Panc1 (cell line): ENCODE data around the gene SLC25A46. TPM values are rescaled to one million over a fixed set of nuclear protein-coding genes. Genes with fewer than 3 reads are reported as not detected.

Experiments
- ATAC-seq: fragments of 200-7000 bp; cut with Tn5 transposase; 2 replicates; pipeline ENCODE4 v1.9.1; 2020; ENCODE audit warnings: mild to moderate bottlenecking, moderate library complexity
- BruUV-seq: library from RNA; stranded (reverse); fragments of 400-500 nt; replicated peaks from 2 replicates; lab custom pipeline; 2021; lab: Mats Ljungman, UMichigan
- CTCF ChIA-PET: fragments of 300-600 bp; sonication (Branson Sonifier 250); formaldehyde crosslinking; loops from one replicate; lab custom pipeline; 2022; ENCODE audit warnings: antibody characterized with exemption; lab: Charles Lee
- POLR2A ChIA-PET: fragments of 300-600 bp; sonication (Branson Sonifier 250); formaldehyde crosslinking; loops from one replicate; lab custom pipeline; 2022; ENCODE audit warnings: antibody characterized with exemption; lab: Charles Lee
- DNase-seq: peaks from one replicate; pipeline ENCODE4 v3.0.0-alpha.2; 2010; ENCODE audit warnings: low read depth, low spot score
- H3K27ac ChIP-seq: 2 replicates; pipeline ENCODE4 v1.5.1; 2011; ENCODE audit warnings: mild to moderate bottlenecking, low read length, inconsistent platforms
- H3K27me3 ChIP-seq: fragments of 200-500 bp; sonication (Bioruptor generic); 2 replicates; pipeline ENCODE4 v1.6.0; 2014; ENCODE audit warnings: low read length, inconsistent platforms; ENCODE audit not compliant: control insufficient read depth, insufficient read depth
- H3K36me3 ChIP-seq: fragments of 200-500 bp; sonication (Bioruptor generic); 2 replicates; pipeline ENCODE4 v1.5.1; 2014; ENCODE audit warnings: inconsistent platforms, mild to moderate bottlenecking, low read length, moderate library complexity; ENCODE audit not compliant: control insufficient read depth, insufficient read depth
- H3K4me1 ChIP-seq: 2 replicates; pipeline ENCODE4 v1.5.1; 2011; ENCODE audit warnings: inconsistent platforms, mild to moderate bottlenecking, low read length, moderate library complexity; ENCODE audit not compliant: control insufficient read depth, insufficient read depth
- H3K4me3 ChIP-seq, 2 experiments: 2 replicates each; pipeline ENCODE4 v1.5.1; 2011 to 2012; ENCODE audit warnings: low read depth in 2 of 2, low read length in 2 of 2, mild to moderate bottlenecking in 2 of 2, inconsistent platforms in 1 of 2, moderate library complexity in 1 of 2
- H3K9me3 ChIP-seq: fragments of 200-500 bp; sonication (Bioruptor generic); 2 replicates; pipeline ENCODE4 v1.5.1; 2014; ENCODE audit warnings: low read depth, mild to moderate bottlenecking, inconsistent platforms, low read length, moderate library complexity; ENCODE audit not compliant: control insufficient read depth, insufficient read depth
- POLR2AphosphoS5 ChIP-seq: IDR thresholded peaks from 2 replicates; pipeline ENCODE4 v1.6.1; 2012; ENCODE audit warnings: mild to moderate bottlenecking, low read depth, low read length, moderate library complexity
- SIN3A ChIP-seq: IDR thresholded peaks from 2 replicates; pipeline ENCODE4 v1.6.1; 2012; ENCODE audit warnings: low read depth, mild to moderate bottlenecking, low read length, moderate library complexity, borderline replicate concordance; ENCODE audit not compliant: insufficient read depth
- TCF7L2 ChIP-seq: IDR thresholded peaks from 2 replicates; pipeline ENCODE4 v1.6.1; 2011; ENCODE audit warnings: mild to moderate bottlenecking, low read depth, low read length, inconsistent platforms
- in situ Hi-C: cut with HindIII; loops from 2 replicates; pipeline ENCODE4 v1.10.0; 2016; ENCODE audit warnings: low sequenced_read_pairs, low pct_unique_long_range_greater_than_20kb
- intact Hi-C: fragments of 100-400 bp; cut with micrococcal nuclease; formaldehyde crosslinking; loops from one replicate; pipeline ENCODE4 v1.10.0; 2022; ENCODE audit not compliant: unreplicated experiment
- total RNA-seq: library from RNA; stranded (reverse); gene quantifications from one replicate; pipeline ENCODE4 v1.2.1, GENCODE V29; 2021; ENCODE audit not compliant: unreplicated experiment
- TF ChIP-seq, protein P1 (sequence below), 2 experiments: IDR thresholded peaks; 2 replicates each; pipeline ENCODE4 v1.6.1; 2011 to 2012; ENCODE audit warnings: low read depth in 2 of 2, control low read depth in 1 of 2, low read length in 1 of 2, mild to moderate bottlenecking in 1 of 2, moderate library complexity in 1 of 2; ENCODE audit not compliant: insufficient read depth in 1 of 2
- TF ChIP-seq, protein P2 (sequence below): fragments of 450-650 bp; IDR thresholded peaks from 2 replicates; pipeline ENCODE4 v1.5.1; 2017; ENCODE audit warnings: mild to moderate bottlenecking

SLC25A46 gene
- total RNA-seq, 1 experiment from 2014 or later = 34.5 TPM

DNA sequence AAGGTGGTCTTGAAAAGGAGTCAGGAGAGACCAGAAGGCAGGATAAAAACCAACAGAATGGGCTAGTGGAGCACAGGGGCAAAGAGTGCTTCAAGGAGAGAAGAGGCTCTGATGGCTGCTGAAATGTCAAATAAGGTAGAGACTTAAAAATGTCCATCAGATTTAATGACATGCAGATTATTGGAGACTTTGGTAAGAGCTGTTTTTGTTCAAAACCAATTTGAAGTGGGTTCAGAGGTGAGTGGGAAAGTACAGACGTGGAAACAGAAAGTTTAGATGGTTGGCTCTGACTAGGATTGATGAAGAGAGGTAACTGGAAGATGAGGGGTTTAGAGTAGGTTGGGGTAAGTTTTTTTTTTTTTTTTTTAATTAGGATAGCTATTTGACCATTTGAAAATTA lies 14.1 kb downstream of the SLC25A46 start:
- no peak overlapping the region for H3K27ac ChIP-seq
- POLR2A ChIA-PET = interaction anchor here (0.7 kb wide), 1 partner anchor 21 kb away, joined by 11 read pairs; no protein-coding TSS in a partner anchor
- H3K36me3 ChIP-seq = peaks cover 4% of the 10 kb centered on the region; the same call in 1 of the 2 replicates
- no peaks in the 10 kb centered on the region for H3K4me1 ChIP-seq
- no peaks in the 10 kb centered on the region for H3K9me3 ChIP-seq
- in situ Hi-C loops = no loop called here
- ATAC-seq (no peak), DNase-seq (no peak)
- CTCF ChIA-PET = no interaction called here
- no peaks in the 10 kb centered on the region for H3K27me3 ChIP-seq
- no peak overlapping the region for H3K4me3 ChIP-seq
- TF ChIP-seq SIN3A = no peak
- TF ChIP-seq, protein P1, sequence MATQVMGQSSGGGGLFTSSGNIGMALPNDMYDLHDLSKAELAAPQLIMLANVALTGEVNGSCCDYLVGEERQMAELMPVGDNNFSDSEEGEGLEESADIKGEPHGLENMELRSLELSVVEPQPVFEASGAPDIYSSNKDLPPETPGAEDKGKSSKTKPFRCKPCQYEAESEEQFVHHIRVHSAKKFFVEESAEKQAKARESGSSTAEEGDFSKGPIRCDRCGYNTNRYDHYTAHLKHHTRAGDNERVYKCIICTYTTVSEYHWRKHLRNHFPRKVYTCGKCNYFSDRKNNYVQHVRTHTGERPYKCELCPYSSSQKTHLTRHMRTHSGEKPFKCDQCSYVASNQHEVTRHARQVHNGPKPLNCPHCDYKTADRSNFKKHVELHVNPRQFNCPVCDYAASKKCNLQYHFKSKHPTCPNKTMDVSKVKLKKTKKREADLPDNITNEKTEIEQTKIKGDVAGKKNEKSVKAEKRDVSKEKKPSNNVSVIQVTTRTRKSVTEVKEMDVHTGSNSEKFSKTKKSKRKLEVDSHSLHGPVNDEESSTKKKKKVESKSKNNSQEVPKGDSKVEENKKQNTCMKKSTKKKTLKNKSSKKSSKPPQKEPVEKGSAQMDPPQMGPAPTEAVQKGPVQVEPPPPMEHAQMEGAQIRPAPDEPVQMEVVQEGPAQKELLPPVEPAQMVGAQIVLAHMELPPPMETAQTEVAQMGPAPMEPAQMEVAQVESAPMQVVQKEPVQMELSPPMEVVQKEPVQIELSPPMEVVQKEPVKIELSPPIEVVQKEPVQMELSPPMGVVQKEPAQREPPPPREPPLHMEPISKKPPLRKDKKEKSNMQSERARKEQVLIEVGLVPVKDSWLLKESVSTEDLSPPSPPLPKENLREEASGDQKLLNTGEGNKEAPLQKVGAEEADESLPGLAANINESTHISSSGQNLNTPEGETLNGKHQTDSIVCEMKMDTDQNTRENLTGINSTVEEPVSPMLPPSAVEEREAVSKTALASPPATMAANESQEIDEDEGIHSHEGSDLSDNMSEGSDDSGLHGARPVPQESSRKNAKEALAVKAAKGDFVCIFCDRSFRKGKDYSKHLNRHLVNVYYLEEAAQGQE (IDR thresholded peaks at IDR 0.05; ENCODE audit: insufficient read depth in 1 of 2, low read depth in 2 of 2, low read length in 1 of 2) = no peak
- TF ChIP-seq POLR2AphosphoS5 = no peak
- TF ChIP-seq TCF7L2 = no peak
- TF ChIP-seq, protein P2, sequence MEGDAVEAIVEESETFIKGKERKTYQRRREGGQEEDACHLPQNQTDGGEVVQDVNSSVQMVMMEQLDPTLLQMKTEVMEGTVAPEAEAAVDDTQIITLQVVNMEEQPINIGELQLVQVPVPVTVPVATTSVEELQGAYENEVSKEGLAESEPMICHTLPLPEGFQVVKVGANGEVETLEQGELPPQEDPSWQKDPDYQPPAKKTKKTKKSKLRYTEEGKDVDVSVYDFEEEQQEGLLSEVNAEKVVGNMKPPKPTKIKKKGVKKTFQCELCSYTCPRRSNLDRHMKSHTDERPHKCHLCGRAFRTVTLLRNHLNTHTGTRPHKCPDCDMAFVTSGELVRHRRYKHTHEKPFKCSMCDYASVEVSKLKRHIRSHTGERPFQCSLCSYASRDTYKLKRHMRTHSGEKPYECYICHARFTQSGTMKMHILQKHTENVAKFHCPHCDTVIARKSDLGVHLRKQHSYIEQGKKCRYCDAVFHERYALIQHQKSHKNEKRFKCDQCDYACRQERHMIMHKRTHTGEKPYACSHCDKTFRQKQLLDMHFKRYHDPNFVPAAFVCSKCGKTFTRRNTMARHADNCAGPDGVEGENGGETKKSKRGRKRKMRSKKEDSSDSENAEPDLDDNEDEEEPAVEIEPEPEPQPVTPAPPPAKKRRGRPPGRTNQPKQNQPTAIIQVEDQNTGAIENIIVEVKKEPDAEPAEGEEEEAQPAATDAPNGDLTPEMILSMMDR = no peak
- intact Hi-C loops = loop anchor here (10.0 kb wide), 2 partner anchors 342 to 522 kb away; partner anchors contain the start of gene WDR36
- BruUV-seq = no TSS peak

DNA sequence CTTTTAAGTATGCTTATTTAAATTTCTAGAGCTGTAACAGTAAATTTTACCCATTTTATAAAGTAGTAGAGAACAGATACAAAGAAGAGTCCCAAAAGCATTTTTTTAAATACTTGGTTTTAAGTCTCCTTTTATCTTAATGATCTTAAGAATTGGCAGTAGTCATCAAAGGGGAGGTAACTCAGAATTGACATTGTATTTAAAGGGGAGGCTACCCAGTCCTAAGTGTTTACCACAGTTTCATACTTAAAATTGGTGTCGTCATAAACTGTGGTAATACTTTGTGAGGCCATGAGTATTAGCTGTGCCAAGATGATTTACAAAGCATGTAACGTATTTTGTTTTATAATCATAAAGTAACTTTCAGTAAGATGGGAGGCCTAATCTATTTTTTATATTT lies 14.8 kb downstream of the SLC25A46 start:
- no TSS peak for BruUV-seq
- Histone ChIP-seq H3K4me1 (no peaks in the 10 kb centered on the region), H3K9me3 (no peaks in the 10 kb centered on the region), H3K4me3 (no peak overlapping the region), H3K27ac (no peak overlapping the region), H3K27me3 (no peaks in the 10 kb centered on the region), H3K36me3 (peaks cover 4% of the 10 kb centered on the region; the same call in 1 of the 2 replicates)
- DNase-seq (no peak), ATAC-seq (no peak)
- intact Hi-C loops (loop anchor here (10.0 kb wide), 2 partner anchors 341 to 521 kb away; partner anchors contain the start of gene WDR36), in situ Hi-C loops (no loop called here)
- POLR2A ChIA-PET = interaction anchor here (0.7 kb wide), 1 partner anchor 20 kb away, joined by 11 read pairs; no protein-coding TSS in a partner anchor
- TF ChIP-seq SIN3A (no peak), POLR2AphosphoS5 (no peak), TCF7L2 (no peak)
- TF ChIP-seq, protein P2 = no peak
- TF ChIP-seq, protein P1 (IDR thresholded peaks at IDR 0.05; ENCODE audit: insufficient read depth in 1 of 2, low read depth in 2 of 2, low read length in 1 of 2) = no peak
- CTCF ChIA-PET = no interaction called here
